Ishikawa (cell line): Measurements from ENCODE around the gene ARHGEF28.

Source experiments
- EP300 ChIP-seq: IDR thresholded peaks from 2 replicates; pipeline ENCODE4 v1.6.1; 2012; ENCODE audit warnings: borderline replicate concordance
- NFIC ChIP-seq: IDR thresholded peaks from 2 replicates; pipeline ENCODE4 v1.6.1; 2012

DNA sequence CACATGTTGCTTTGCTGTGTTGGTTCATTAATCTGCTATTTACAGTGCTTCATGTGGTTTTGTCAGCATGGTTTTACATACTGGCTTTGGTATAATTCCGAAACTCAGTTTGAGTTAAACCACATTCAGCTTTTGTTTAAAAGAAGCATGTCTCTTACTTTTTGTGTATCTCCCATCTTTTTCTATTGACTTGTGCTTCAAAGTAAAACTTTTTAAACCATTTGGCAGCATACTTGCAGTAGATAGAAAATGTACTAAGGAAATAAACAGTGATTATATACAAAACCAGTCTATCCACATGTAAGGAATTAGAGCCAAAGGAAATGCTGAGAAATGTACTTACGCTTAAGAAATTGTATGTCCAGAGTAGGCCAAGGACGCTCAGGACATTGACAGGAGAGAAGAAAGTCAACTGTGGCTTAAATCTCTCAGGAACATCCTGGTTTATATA lies 286.9 kb downstream of the ARHGEF28 start:
- TF ChIP-seq NFIC (no peak), EP300 (no peak)
